ELR (cell line): ENCODE measurements around the gene TMEM120B.
"Not testable (repeated sequence)": the region's sequence is repeated elsewhere in the genome, so short reads cannot be mapped to it uniquely, and the experiment has no call there.

ENCODE experiments used
- DNase-seq: peaks from one replicate; pipeline ENCODE4 v3.0.0-alpha.2; 2015; ENCODE audit warnings: low read depth

Gene TMEM120B

DNA sequence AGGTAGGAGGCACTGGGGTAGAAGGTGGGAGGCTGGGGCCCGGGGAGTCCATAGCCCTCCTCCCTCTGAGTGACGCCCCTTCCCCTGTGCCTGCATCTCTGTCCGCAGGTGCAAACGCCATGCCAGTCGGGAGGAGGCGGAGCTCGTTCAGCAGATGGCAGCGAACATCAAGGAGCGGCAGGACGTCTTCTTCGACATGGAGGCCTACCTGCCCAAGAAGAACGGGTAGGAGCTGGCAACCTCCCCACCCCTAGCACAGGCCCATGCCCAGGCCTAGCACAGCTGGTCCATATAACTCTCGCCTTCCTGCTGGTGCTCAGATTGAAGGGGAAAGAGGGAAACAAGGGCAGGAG, 35.6 kb downstream of the TMEM120B start:
- no peak for DNase-seq

DNA sequence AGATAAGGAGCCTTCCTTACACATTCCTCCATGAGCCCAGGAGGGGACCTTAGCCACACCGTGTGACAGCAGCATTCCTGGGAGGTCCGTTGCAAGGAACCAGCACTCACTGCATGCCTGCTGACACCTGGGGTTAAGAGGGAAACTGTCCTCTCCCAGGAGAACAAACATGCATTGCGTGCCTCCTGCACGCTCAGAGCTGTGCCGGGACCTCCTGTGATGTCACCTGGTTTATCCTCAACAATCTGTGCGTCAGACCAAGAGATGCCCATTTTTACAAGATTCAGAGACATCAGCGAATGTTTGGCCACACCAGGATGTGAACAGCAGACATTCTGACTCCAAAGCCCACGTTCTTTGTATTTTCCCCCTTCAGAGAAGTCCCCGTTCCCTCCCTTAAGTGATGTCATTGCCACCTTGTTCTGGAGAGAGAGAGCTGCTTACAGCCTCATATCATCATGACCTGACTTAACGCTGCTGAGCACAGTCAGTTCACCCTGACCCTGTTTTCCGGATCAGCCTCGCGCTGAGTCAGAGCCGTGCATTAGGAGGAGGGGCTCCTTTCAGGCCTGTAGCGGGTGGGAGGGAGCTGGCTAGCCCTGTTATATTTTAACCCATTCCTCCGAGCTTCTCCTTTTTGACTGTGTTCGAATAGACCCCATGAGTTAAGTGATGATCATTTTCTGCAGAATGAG, 36.2 kb downstream of the TMEM120B start:
- DNase-seq = peak; percentile 92

DNA sequence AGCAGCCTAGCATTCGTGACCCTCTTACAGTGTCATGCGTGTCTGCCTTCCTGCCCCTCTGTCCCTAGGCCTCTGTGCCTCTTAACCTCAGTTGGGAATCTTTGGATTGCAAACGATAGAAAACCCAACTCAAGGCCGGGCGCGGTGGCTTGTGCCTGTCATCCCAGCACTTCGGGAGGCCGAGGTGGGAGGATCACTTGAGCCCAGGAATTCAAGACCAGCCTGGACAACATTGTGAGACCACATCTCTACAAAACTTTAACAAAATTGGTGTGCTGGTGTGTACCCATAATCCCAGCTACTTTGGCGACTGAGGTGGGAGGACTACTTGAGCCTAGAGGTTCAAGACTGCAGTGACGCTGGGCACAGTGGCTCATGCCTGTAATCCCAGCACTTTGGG, 36.7 kb downstream of the TMEM120B start:
- DNase-seq = no peak

DNA sequence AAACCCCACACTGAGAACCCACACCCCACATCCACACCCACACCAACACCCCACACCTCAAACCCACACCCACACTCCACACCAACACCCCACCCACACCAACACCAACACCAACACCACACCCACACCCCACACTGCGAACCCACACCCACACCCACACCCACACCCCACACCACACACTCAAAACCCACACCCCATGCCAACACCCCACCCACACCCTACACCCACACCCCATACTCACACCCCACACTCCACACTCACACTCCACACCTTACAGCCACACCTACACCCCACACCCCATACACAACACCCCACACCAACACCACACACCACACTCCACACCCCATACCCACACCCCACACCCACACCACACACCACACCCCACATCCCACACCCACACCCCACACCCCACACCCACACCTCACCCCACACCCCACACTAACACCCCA, 38.0 kb downstream of the TMEM120B start:
- no peak for DNase-seq

DNA sequence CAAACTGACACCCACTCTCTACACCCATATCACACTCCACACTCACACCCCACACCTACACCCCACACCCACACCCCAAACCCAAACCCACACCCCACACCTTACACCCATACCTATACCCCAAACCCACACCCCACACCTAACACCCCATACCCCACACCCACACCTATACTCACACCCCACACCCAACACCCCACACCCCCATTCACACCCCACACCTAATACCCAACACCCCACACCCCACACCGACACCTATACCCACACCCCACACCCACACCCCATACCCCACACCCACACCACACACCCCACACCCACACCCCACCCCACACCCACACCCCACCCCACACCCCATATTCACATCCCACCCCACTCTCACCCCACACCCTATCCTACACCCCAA, 38.5 kb downstream of the TMEM120B start:
- no peak for DNase-seq

DNA sequence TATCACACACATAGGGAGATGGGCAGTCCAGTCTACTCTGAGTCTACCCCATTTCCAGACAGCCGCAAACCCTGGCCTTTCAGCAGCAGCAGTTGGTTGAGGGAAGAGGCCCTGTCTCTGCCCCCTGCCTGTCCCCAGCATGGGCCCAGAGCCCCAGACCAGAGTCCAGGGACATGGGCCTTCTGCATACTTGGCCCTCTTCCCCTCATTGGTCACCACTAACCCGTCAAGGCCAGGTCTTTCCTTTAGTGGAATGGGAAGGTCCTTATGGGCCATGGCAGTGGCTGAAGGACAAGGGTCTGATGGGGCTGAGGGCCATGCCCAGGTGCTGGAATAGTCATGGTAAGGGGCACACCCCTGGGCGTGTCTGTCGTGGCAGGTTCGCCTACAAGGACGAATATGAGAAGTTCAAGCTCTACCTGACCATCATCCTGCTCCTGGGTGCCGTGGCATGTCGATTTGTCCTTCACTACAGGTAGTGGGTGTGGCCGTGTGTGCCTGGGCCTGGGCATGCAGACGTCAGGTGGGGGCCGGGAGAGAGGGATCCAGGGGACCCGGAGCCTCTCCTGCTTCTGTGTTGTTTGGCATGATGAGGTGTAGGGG, 39.3 kb downstream of the TMEM120B start:
- no peak for DNase-seq

DNA sequence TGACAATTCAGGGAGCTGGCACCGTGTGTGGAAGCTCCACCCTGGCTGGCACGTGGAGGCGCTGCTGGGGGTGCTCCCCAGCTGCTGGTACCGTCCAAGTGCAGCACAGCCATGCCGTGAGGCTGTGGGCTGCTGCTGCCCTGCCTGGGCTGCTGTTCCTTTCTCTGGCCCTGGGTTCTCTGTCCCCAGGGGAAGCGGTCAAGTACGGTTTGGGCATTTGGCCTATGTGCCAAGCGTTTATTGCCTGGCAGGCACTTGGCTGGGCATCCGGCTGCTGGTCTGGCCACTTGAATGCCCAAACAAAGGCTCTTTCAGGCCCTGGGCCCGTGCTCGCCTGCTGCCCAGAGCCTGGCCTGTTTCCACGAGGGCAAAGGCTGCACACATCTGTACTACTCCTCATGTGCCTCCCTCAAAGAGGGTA, 41.3 kb downstream of the TMEM120B start:
- no peak for DNase-seq

DNA sequence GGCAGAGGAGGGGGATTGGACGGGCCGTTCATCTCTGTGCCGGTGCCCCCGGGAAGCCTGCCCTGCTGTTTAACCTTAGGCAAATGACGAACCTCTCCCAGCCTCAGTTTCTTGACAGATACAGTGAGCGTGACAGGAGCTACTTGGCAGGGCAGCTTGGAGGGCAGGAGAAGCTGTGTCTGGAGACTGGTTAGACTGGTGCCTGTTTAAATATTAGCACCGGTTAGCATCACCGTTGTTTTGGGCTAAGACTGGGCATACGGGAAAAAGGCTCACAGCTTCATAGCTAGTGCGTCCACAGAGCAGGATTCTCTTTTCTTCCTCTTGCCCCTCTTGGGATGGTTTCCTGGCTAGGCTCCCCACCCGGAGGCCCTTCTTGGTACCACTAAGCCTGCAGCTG, 42.3 kb downstream of the TMEM120B start:
- DNase-seq = no peak

DNA sequence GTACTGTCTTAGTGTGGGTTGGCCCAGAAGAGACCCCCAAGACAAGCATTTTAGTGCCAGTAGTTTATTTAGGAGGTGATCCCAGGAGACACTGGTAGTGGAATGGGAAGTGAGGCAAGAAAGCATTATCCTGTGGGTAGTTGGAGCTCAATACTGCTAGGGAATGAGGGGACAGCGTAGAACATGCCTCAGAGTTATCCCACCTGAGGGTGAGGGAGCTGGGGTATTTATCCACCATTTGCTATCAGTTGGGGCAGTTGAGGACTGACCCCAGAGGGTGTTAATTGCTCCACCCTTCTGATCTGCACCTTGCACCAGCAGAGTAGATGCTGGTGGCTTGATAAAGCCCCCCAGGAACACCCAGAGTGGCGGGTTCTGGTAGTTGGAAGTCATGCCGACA, 43.0 kb downstream of the TMEM120B start:
- DNase-seq = no peak

DNA sequence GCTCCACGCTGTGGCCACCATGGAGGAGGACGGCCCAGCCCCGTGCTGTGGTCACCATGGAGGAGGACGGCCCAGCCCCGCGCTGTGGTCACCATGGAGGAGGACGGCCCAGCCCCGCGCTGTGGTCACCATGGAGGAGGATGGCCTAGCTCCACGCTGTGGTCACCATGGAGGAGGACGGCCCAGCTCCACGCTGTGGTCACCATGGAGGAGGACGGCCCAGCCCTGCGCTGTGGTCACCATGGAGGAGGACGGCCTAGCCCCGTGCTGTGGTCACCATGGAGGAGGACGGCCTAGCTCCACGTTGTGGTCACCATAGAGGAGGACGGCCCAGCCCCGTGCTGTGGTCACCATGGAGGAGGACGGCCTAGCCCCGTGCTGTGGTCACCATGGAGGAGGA, 46.0 kb downstream of the TMEM120B start:
- DNase-seq = not testable (repeated sequence)

DNA sequence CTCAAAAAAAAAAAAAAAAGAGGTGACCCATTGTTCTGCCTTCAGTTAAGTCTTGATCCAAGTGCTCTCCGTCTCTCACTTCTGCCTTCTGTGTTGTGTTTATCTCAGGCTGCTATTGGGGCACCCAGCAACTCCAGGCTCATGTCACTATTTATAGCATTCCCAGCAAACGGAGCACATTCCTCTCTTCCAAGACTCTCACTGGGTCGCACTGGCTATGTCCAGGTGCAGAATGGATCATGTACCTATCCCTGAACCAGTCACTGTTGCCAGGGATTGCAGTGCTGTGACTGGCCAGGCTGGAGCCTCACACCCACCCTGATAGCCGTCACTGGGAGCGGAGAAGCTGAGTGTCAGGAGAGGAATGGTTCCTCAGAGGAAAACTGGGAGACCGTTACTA, 49.7 kb downstream of the TMEM120B start:
- DNase-seq = no peak

DNA sequence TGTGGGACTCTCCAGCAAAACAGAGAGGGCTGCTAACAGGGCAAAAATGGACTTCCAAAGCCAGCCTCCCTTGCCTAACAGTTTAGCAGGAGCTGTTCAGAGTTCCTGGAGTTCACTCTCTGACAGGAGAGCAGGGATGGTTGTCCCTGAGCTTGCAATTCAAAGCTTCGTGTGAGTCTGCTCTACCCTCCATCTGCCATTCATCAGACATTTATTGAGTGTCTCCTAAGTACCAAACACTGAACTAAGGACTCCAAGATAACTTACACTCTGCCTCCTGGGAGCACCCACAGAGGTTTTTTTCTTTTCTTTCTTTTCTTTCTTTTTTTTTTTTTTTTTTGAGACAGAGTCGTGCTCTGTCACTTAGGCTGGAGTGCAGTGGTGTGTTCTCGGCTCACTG, 52.3 kb downstream of the TMEM120B start:
- no peak for DNase-seq

DNA sequence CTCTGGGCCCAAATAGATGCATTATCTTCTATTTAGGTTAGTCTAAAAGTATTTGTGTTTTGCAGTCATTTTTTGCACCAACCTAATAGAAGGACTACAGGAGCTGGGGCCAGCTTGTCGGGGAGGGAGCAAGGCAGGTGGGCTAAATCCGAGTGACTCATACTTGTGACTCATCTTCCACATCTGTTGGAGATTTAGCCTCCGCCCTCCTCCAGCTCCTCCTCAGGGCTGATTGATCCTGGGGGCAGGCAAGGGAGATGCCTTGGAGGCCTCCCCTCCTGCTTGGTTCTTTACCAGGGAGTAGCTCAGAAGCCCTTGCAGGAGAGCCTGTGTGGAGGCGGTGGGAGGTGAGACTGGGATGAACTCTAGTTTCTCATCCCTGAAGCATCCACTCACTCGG, 53.0 kb downstream of the TMEM120B start:
- DNase-seq = peak; percentile 96

DNA sequence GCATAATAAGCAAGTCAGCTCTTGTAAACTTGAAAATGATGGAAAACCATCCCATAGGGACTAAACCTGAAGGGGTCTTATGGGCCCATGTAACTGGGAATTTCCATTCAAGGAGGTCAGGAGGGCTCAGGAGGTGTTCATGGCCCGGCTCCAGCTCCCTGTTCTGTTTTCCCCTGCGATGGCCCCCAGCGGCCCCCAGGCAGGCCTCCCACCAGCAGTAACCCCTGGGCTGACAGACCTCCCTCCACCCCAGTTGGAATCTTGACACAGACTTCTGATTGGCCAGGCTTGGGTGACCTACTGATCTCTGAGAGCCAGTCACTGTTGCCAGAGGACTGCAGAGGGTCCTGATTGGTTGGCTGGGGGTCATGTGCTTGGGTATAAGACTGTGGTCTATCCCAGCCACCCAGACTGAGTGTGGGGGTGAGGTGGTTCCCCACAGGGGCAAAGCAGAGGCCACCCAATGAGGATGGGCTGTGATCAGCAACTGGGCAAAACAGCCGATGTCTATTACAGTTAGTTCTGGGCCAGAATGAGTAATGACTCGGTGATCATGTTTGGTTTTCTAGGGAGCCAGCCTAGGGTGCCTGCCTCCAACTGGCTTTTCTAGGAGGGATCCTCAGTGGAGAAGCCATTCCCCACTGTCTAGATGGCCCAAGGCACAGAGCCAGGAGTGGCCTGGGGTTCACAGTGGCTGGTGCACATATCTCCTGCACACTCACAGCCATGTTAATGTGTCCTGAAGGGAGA, 53.9 kb downstream of the TMEM120B start:
- DNase-seq = no peak

DNA sequence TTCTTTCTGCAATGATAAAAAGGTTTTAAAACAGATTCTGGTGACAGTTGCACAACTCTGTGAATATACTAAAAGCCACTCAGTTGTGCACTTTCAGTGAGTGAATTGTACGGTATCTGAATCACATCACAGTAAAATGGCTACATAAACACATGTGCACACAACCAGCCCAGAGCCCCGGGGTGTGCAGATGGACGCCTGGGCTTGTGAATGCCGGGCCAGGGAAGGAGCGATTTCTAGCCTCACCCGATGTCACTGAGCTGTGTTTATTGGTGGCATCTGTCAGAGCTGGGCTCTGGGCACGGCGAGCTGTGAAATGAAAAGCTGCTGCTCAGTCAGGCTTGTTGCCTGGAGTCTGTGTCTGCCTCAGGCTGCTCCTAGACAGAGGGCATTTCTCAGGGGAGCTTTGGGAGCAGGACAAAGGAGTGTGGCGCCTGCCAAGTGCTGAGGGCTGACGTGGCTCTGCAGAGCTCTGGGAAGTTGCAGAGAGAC, 55.0 kb downstream of the TMEM120B start:
- DNase-seq = no peak

DNA sequence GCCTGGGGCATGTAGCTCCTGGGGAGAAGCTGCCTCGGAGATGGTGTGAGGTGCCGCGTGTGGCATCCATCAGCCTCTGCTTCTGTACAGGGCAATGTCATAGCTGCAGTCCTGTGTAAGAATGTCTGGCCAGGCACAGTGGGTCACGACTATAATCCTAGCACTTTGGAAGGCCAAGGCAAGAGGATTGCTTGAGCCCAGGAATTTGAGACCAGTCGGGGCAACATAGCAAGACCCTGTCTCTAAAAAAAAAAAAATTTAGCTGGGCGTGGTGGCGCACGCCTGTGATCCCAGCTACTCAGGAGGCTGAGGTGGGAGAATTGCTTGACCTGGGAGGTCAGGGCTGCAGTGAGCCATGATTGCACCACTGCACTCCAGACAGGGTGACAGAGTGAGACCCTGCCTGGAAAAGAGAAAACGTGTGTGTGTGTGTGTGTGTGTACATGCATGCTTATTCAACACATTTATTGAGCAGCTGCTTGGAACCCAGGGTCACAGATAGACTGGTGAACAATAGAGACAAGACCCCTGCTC, 56.8 kb downstream of the TMEM120B start:
- DNase-seq = no peak

DNA sequence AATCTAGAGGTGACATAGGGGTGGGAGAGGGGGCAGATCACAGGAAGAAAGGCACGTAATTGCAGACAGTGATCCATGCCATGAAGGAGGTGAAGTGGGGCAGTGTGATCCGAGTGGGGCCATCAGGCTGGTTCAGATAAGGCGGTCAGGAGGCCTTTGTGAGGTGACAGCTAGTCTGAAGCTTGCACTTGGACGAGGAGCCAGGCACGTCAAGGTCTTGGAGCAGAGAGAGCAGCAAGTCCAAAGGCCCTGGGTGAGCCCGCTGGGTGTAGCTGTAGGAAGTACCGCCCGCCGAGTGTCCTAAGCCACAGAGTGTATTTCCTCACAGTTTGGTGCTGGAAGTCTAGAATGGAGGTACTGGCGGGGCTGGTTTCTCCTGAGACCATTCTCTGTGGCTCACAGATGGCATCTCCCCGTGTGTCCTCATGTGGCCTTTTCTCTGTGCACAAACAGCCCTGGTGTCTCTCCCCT, 57.3 kb downstream of the TMEM120B start:
- DNase-seq = no peak

DNA sequence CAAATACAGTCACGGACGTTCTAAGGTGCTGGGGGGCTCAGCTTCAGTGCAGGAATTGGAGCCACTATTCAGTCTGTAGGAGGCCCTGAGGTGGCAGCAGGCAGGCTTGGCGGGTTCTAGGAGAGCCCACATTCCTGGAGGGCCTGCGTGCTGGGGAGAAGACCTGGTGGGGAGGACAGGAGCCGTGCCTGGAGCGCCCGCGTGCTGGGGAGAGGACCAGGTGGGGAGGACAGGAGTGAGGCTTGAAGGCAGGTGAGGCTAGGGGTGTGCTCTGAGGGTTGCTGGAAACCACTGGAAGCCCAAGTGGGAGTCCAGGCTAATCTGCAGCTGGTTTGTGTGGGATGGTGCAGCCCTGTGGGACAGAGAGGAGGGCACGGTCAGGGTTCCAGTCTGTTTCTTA, 57.8 kb downstream of the TMEM120B start:
- no peak for DNase-seq

DNA sequence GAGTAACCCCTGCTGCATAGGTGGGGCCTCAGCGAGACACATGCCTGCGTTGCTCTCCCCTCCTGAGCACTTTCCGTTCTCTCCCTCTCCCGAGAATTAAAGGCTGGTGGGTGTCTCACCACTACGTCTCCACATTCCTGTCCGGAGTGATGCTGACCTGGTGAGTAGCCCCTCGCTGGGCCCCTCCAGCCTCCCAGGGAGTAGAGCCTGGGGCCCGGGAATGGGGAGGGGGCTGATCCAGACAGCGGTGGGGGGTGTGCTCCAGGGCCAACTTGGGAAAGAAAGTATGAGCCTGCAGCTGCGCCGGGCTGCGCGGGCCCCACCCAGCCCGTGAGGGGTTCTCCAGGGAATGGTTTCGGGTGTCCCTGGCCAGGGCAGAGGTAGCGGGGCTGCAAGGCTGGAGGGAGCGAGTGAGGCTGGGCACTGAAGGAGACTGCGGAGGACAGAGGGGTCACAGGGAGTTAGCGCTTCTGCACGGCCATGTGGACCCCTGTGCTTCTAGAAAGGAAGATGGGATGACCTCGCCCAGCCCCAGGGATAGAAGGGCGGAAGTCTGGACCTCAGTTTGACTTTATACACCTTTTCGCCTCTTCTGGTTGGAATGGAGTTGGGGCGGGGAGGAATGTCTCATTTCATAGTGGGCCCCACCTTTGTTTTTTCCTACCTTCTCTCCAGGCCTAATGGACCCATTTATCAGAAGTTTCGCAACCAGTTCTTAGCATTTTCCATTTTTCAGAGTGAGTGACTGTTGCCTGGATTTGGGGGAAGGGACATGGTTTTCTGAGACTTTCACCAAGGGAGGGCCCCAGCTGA, 58.5 kb downstream of the TMEM120B start:
- no peak for DNase-seq

DNA sequence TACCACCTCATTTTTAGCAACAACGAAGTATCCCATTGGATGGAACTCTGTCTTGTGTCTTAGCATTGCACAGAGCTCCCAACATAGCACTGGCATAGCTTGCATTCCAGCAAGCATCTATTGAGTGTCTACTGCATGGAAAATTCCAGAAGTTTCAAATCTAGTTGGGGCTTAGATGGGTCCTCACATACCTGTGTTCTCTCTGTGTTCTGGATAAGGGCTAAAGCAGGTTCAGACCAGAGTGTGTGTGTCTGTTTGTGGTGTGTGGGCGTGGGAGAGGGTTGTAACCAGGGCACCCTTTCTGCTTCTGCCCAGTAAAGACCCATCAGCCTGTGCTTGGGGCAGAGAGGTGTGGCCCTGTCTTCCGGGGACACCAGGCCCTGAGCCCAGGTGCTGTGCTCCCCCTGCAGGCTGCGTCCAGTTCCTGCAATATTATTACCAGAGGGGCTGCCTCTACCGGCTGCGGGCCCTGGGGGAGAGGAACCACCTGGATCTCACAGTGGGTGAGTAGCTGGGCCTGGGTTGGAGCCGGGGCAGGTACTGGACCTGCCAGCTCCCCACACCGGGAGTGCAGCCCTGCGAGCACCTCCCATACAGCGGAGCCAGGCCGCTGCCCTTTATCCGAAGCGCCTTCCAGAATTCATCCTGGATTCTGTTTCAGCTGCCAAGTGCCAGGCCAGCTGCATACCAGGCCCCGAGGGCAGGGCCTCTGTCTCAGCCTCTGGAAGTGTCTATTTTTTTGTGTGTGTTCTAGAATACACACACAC, 60.6 kb downstream of the TMEM120B start:
- DNase-seq = peak; percentile 77

DNA sequence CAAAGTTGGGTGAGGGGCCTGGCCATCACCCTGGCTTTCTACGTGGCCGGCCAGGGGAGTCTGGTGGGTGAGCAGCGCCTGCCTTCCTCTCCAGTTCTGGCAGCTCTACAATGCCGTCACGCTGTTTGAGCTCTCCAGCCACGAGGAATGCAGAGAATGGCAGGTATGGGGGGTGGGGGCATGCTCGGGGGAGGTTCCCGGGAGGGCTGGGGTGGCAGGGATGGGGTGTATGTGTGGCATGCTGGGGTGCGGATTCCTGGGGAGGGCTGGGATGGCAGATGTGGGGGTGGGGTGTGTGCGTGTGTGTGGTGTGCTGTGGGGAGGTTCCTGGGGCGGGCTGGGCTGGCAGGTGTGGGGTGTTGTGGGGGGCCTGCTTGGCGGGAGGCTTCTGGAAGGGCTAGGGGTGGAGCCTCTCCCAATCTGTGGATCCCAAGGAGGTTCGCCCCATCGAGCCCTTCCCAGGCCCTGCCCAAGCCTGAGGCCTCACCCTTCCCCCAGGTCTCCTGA, 62.5 kb downstream of the TMEM120B start:
- no peak for DNase-seq
